ENCODE results near the gene SSH2.

The SSH2 gene

GRCh38 chr17:29761040-29761761 lies 168.8 kb downstream of the SSH2 start (continued):
- TF ChIP-seq ZNF391 (tag by site-specific recombination; IDR thresholded peaks at IDR 0.05; ENCODE audit: borderline replicate concordance, low read depth) (no peak), KLF16 (tag by site-specific recombination; IDR thresholded peaks at IDR 0.05) (no peak), ZNF518A (tag by site-specific recombination; conservative IDR thresholded peaks at IDR 0.05; ENCODE audit: low read depth) (no peak), ZNF239 (tag by site-specific recombination; IDR thresholded peaks at IDR 0.05) (no peak), SP3 (tag by site-specific recombination; IDR thresholded peaks at IDR 0.05) (peak; percentile 55), HOXD13 (CRISPR knock-in tag; IDR thresholded peaks at IDR 0.05; ENCODE audit: borderline replicate concordance) (no peak), ZNF473 (tag by site-specific recombination; IDR thresholded peaks at IDR 0.05) (no peak), ZNF514 (tag by site-specific recombination; IDR thresholded peaks at IDR 0.05) (no peak), ZNF561 (tag by site-specific recombination; IDR thresholded peaks at IDR 0.05; ENCODE audit: borderline replicate concordance) (peak; percentile 82; the same call in 1 of the 2 replicates), ZNF16 (tag by site-specific recombination; IDR thresholded peaks at IDR 0.05; ENCODE audit: low read depth) (no peak), ZNF529 (tag by site-specific recombination; IDR thresholded peaks at IDR 0.05; ENCODE audit: insufficient replicate concordance) (no peak), ZNF660 (tag by site-specific recombination; IDR thresholded peaks at IDR 0.05) (peak; percentile 74; the same call in 1 of the 2 replicates), PRDM4 (tag by site-specific recombination; IDR thresholded peaks at IDR 0.05) (no peak), ZNF843 (tag by site-specific recombination; IDR thresholded peaks at IDR 0.05) (no peak), ZNF785 (tag by site-specific recombination; IDR thresholded peaks at IDR 0.05) (no peak), CTCF (tag by site-specific recombination; IDR thresholded peaks at IDR 0.05) (no peak; the same call in 1 of the 2 replicates), ZNF202 (tag by site-specific recombination; IDR thresholded peaks at IDR 0.05; ENCODE audit: borderline replicate concordance) (no peak), KLF9 (tag by site-specific recombination; IDR thresholded peaks at IDR 0.05; ENCODE audit: low read depth) (0 out of 2 replicates have a peak, but pooled peaks have one; percentile 40), PRDM1 (tag by site-specific recombination; IDR thresholded peaks at IDR 0.05) (peak; percentile 81), SCRT1 (tag by site-specific recombination; IDR thresholded peaks at IDR 0.05; ENCODE audit: borderline replicate concordance) (no peak), ZNF133 (tag by site-specific recombination; IDR thresholded peaks at IDR 0.05) (no peak), ZNF341 (tag by site-specific recombination; IDR thresholded peaks at IDR 0.05; ENCODE audit: low read depth) (no peak)
- TF ChIP-seq, protein P1, sequence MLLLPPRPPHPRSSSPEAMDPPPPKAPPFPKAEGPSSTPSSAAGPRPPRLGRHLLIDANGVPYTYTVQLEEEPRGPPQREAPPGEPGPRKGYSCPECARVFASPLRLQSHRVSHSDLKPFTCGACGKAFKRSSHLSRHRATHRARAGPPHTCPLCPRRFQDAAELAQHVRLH (tag by site-specific recombination; IDR thresholded peaks at IDR 0.05): no peak
- TF ChIP-seq, protein P2, sequence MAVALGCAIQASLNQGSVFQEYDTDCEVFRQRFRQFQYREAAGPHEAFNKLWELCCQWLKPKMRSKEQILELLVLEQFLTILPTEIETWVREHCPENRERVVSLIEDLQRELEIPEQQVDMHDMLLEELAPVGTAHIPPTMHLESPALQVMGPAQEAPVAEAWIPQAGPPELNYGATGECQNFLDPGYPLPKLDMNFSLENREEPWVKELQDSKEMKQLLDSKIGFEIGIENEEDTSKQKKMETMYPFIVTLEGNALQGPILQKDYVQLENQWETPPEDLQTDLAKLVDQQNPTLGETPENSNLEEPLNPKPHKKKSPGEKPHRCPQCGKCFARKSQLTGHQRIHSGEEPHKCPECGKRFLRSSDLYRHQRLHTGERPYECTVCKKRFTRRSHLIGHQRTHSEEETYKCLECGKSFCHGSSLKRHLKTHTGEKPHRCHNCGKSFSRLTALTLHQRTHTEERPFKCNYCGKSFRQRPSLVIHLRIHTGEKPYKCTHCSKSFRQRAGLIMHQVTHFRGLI (tag by site-specific recombination; IDR thresholded peaks at IDR 0.05): 0 out of 2 replicates have a peak, but pooled peaks have one; percentile 20

Data from HEK293 (cell line).